Activated CD8-positive, alpha-beta memory T cell treated with anti-CD3 and anti-CD28 coated beads, Interleukin-2, amount 10 ng/mL, durations not matched to agents 7 days and 5 days (primary cell): ENCODE results near the gene GCNT2. TPM values are rescaled to one million over a fixed set of nuclear protein-coding genes. Genes with fewer than 3 reads are reported as not detected.
"Not testable (repeated sequence)": the region's sequence is repeated elsewhere in the genome, so short reads cannot be mapped to it uniquely, and the experiment has no call there.

Experiments
- ATAC-seq: fragments of 150-1000 bp; cut with Tn5 transposase; one replicate; pipeline ENCODE4 v1.10.0; 2021; ENCODE audit warnings: moderate library complexity
- CTCF ChIA-PET: fragments of 350-600 bp; sonication (Branson Sonifier 250); formaldehyde crosslinking; loops from one replicate; lab custom pipeline; 2021; ENCODE audit warnings: antibody characterized with exemption; lab: Charles Lee
- DNase-seq: peaks from one replicate; pipeline ENCODE4 v3.0.0-alpha.2; 2020
- H3K27ac Mint-ChIP-seq: one replicate; pipeline ENCODE4 v1.8.0; 2021; ENCODE audit warnings: mild to moderate bottlenecking, mixed read lengths
- H3K27me3 Mint-ChIP-seq: one replicate; pipeline ENCODE4 v1.8.0; 2021; ENCODE audit warnings: mixed read lengths
- H3K36me3 Mint-ChIP-seq: one replicate; pipeline ENCODE4 v1.8.0; 2021; ENCODE audit warnings: mild to moderate bottlenecking, mixed read lengths
- H3K4me1 Mint-ChIP-seq: one replicate; pipeline ENCODE4 v1.8.0; 2021; ENCODE audit warnings: mixed read lengths
- H3K4me3 Mint-ChIP-seq: one replicate; pipeline ENCODE4 v1.8.0; 2021; ENCODE audit warnings: mild to moderate bottlenecking, moderate library complexity, mixed read lengths
- H3K9me3 Mint-ChIP-seq: one replicate; pipeline ENCODE4 v1.8.0; 2022; ENCODE audit warnings: low read depth, mixed read lengths
- total RNA-seq, 2 experiments: library from RNA; stranded (reverse); gene quantifications; one replicate each; pipeline ENCODE4 v1.2.3, GENCODE V29; 2021

GCNT2 gene
- total RNA-seq, 2 experiments from 2014 or later = 2.2 to 4.3 TPM

GRCh38 chr6:10491905-10492304 is 29.2 kb upstream of the GCNT2 start:
- H3K4me3 Mint-ChIP-seq, H3K36me3 Mint-ChIP-seq, H3K4me1 Mint-ChIP-seq, H3K9me3 Mint-ChIP-seq, ATAC-seq, DNase-seq, H3K27ac Mint-ChIP-seq: not testable (repeated sequence)
- CTCF ChIA-PET = interaction anchor here (2.2 kb wide), 1 partner anchor 13 kb away, joined by 7 read pairs; no protein-coding TSS in a partner anchor
- peaks cover 26% of the 10 kb centered on the region for H3K27me3 Mint-ChIP-seq

GRCh38 chr6:10495029-10495428 is 26.1 kb upstream of the GCNT2 start:
- DNase-seq (no peak), ATAC-seq (no peak)
- Mint-ChIP-seq H3K36me3 (no peaks in the 10 kb centered on the region), H3K4me1 (peaks cover 3% of the 10 kb centered on the region), H3K9me3 (no peaks in the 10 kb centered on the region), H3K27me3 (peaks cover 27% of the 10 kb centered on the region), H3K27ac (no peak overlapping the region), H3K4me3 (no peak overlapping the region)
- CTCF ChIA-PET = no interaction called here

- Mint-ChIP-seq H3K36me3 (no peaks in the 10 kb centered on the region), H3K4me1 (no peaks in the 10 kb centered on the region), H3K9me3 (no peaks in the 10 kb centered on the region), H3K27me3 (peaks cover 18% of the 10 kb centered on the region), H3K27ac (no peak overlapping the region), H3K4me3 (no peak overlapping the region)
- CTCF ChIA-PET = interaction anchor here (1.0 kb wide), 1 partner anchor 27 kb away, joined by 3 read pairs; no protein-coding TSS in a partner anchor
- no peak for ATAC-seq
- DNase-seq = no peak
Measured at GRCh38 chr6:10505529-10505928, 15.6 kb upstream of the GCNT2 start.

GRCh38 chr6:10507298-10507697 is 13.9 kb upstream of the GCNT2 start:
- Mint-ChIP-seq H3K36me3 (no peaks in the 10 kb centered on the region), H3K4me1 (peaks cover 2% of the 10 kb centered on the region), H3K4me3 (no peak overlapping the region), H3K27ac (no peak overlapping the region), H3K9me3 (no peaks in the 10 kb centered on the region), H3K27me3 (peaks cover 13% of the 10 kb centered on the region)
- no peak for DNase-seq
- CTCF ChIA-PET = interaction anchor here (1.2 to 1.6 kb wide), 3 partner anchors 22 to 288 kb away, joined by 3 read pairs; no protein-coding TSS in a partner anchor
- ATAC-seq = no peak

GRCh38 chr6:10507715-10508114 is 13.4 kb upstream of the GCNT2 start:
- no peaks in the 10 kb centered on the region for H3K36me3 Mint-ChIP-seq
- CTCF ChIA-PET = interaction anchor here (0.7 to 1.6 kb wide), 4 partner anchors 13 to 288 kb away, joined by 3 read pairs; no protein-coding TSS in a partner anchor
- H3K27me3 Mint-ChIP-seq = peaks cover 13% of the 10 kb centered on the region
- H3K27ac Mint-ChIP-seq = no peak overlapping the region
- H3K4me3 Mint-ChIP-seq = no peak overlapping the region
- no peak for ATAC-seq
- H3K9me3 Mint-ChIP-seq = no peaks in the 10 kb centered on the region
- peaks cover 2% of the 10 kb centered on the region for H3K4me1 Mint-ChIP-seq
- no peak for DNase-seq

GRCh38 chr6:10510592-10511367 is 10.4 kb upstream of the GCNT2 start:
- ATAC-seq (peak; percentile 89), DNase-seq (peak; percentile 66)
- Mint-ChIP-seq H3K4me3 (no peak overlapping the region), H3K27me3 (peaks cover 11% of the 10 kb centered on the region), H3K4me1 (peaks cover 9% of the 10 kb centered on the region), H3K9me3 (no peaks in the 10 kb centered on the region), H3K27ac (no peak overlapping the region), H3K36me3 (no peaks in the 10 kb centered on the region)
- CTCF ChIA-PET = interaction anchor here (0.7 to 2.1 kb wide), 10 partner anchors 10 to 295 kb away, joined by 3 to 23 read pairs (median 4); partner anchors contain the start of genes C6orf52 and PAK1IP1

- H3K27me3 Mint-ChIP-seq = peaks cover 11% of the 10 kb centered on the region
- no peak overlapping the region for H3K4me3 Mint-ChIP-seq
- CTCF ChIA-PET = interaction anchor here (1.0 to 2.1 kb wide), 4 partner anchors 9 to 290 kb away, joined by 5 to 23 read pairs (median 7); partner anchors contain the start of genes C6orf52 and PAK1IP1
- H3K27ac Mint-ChIP-seq = no peak overlapping the region
- DNase-seq = no peak
- no peaks in the 10 kb centered on the region for H3K36me3 Mint-ChIP-seq
- peaks cover 9% of the 10 kb centered on the region for H3K4me1 Mint-ChIP-seq
- ATAC-seq = no peak
- no peaks in the 10 kb centered on the region for H3K9me3 Mint-ChIP-seq
Measured at GRCh38 chr6:10511477-10511876, 9.7 kb upstream of the GCNT2 start.

- no peak overlapping the region for H3K4me3 Mint-ChIP-seq
- no peak for DNase-seq
- CTCF ChIA-PET = interaction anchor here (0.5 to 1.2 kb wide), 3 partner anchors 14 to 289 kb away, joined by 3 to 4 read pairs (median 3); no protein-coding TSS in a partner anchor
- peaks cover 11% of the 10 kb centered on the region for H3K27me3 Mint-ChIP-seq
- no peaks in the 10 kb centered on the region for H3K9me3 Mint-ChIP-seq
- H3K36me3 Mint-ChIP-seq = no peaks in the 10 kb centered on the region
- peaks cover 9% of the 10 kb centered on the region for H3K4me1 Mint-ChIP-seq
- no peak for ATAC-seq
- H3K27ac Mint-ChIP-seq = no peak overlapping the region
Measured at GRCh38 chr6:10513544-10513943, 7.6 kb upstream of the GCNT2 start.

- Mint-ChIP-seq H3K27ac (no peak overlapping the region), H3K4me1 (peaks cover 12% of the 10 kb centered on the region), H3K36me3 (no peaks in the 10 kb centered on the region), H3K27me3 (peaks cover 7% of the 10 kb centered on the region), H3K9me3 (no peaks in the 10 kb centered on the region), H3K4me3 (no peak overlapping the region)
- CTCF ChIA-PET = interaction anchor here (0.5 to 1.2 kb wide), 2 partner anchors 14 to 36 kb away, joined by 3 to 4 read pairs; no protein-coding TSS in a partner anchor
- no peak for ATAC-seq
- DNase-seq = no peak
Measured at GRCh38 chr6:10514049-10514780, 6.9 kb upstream of the GCNT2 start.

- Mint-ChIP-seq H3K4me1 (peaks cover 11% of the 10 kb centered on the region), H3K27ac (no peak overlapping the region), H3K27me3 (no peaks in the 10 kb centered on the region), H3K9me3 (no peaks in the 10 kb centered on the region), H3K4me3 (no peak overlapping the region), H3K36me3 (no peaks in the 10 kb centered on the region)
- ATAC-seq (no peak), DNase-seq (no peak)
- CTCF ChIA-PET = interaction anchor here (0.7 kb wide), 1 partner anchor 42 kb away, joined by 4 read pairs; no protein-coding TSS in a partner anchor
Measured at GRCh38 chr6:10516953-10517352, 4.2 kb upstream of the GCNT2 start.

- ATAC-seq = no peak
- Mint-ChIP-seq H3K4me3 (no peak overlapping the region), H3K36me3 (no peaks in the 10 kb centered on the region), H3K9me3 (no peaks in the 10 kb centered on the region), H3K27ac (no peak overlapping the region), H3K27me3 (no peaks in the 10 kb centered on the region), H3K4me1 (peaks cover 11% of the 10 kb centered on the region)
- DNase-seq = no peak
- CTCF ChIA-PET = no interaction called here
Measured at GRCh38 chr6:10518557-10519407, 2.4 kb upstream of the GCNT2 start.

GRCh38 chr6:10519408-10519697 is 1.8 kb upstream of the GCNT2 start:
- DNase-seq, ATAC-seq, H3K27me3 Mint-ChIP-seq, H3K9me3 Mint-ChIP-seq, H3K36me3 Mint-ChIP-seq, H3K4me1 Mint-ChIP-seq, H3K27ac Mint-ChIP-seq, H3K4me3 Mint-ChIP-seq, CTCF ChIA-PET: not testable (repeated sequence)

GRCh38 chr6:10520468-10520867 is 683 bp upstream of the GCNT2 start:
- Mint-ChIP-seq H3K9me3 (no peaks in the 10 kb centered on the region), H3K4me1 (peaks cover 3% of the 10 kb centered on the region), H3K4me3 (no peak overlapping the region), H3K36me3 (no peaks in the 10 kb centered on the region), H3K27me3 (peaks cover 8% of the 10 kb centered on the region), H3K27ac (no peak overlapping the region)
- CTCF ChIA-PET = interaction anchor here (0.7 to 1.3 kb wide), 3 partner anchors 10 to 18 kb away, joined by 3 to 9 read pairs (median 4); no protein-coding TSS in a partner anchor
- ATAC-seq = no peak
- no peak for DNase-seq
